Measurements from ENCODE around the gene PKHD1.

DNA sequence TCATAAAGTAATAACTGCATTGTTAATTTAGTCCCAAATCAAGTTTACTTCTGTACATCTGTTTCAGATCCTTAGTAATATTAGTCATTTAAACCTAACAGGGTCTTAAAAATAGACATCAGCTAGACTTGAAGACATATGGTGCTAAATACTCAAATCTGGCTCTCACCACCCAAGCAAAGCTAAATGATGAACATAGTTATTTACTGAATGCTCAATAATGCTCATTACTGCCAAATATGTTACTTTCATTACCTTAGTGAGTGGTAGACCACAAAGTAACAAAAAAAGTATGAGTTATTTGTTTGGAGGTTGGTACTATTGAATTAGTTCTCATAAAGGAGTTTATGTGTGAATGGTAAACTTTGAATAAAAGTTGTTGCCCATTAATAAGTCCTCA, 502.1 kb downstream of the PKHD1 start:
- TF ChIP-seq, protein P1, sequence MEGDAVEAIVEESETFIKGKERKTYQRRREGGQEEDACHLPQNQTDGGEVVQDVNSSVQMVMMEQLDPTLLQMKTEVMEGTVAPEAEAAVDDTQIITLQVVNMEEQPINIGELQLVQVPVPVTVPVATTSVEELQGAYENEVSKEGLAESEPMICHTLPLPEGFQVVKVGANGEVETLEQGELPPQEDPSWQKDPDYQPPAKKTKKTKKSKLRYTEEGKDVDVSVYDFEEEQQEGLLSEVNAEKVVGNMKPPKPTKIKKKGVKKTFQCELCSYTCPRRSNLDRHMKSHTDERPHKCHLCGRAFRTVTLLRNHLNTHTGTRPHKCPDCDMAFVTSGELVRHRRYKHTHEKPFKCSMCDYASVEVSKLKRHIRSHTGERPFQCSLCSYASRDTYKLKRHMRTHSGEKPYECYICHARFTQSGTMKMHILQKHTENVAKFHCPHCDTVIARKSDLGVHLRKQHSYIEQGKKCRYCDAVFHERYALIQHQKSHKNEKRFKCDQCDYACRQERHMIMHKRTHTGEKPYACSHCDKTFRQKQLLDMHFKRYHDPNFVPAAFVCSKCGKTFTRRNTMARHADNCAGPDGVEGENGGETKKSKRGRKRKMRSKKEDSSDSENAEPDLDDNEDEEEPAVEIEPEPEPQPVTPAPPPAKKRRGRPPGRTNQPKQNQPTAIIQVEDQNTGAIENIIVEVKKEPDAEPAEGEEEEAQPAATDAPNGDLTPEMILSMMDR (IDR thresholded peaks at IDR 0.05; ENCODE audit: poor library complexity) = no peak
- no peak for TF ChIP-seq EZH2 (IDR thresholded peaks at IDR 0.05; ENCODE audit: borderline replicate concordance)

Data from hepatocyte (in vitro differentiated cells).